Thyroid gland (tissue), 4 donors: Measurements from ENCODE around the gene SMURF2.

Experiments used
- POLR2A ChIP-seq, 2 donors: fragments of 450-650 bp; IDR thresholded peaks; one replicate each; pipeline ENCODE4 v1.6.1; 2017; ENCODE audit warnings: antibody characterized with exemption in 2 of 2, mild to moderate bottlenecking in 2 of 2, moderate library complexity in 1 of 2
- TF ChIP-seq, protein P1 (sequence below), 6 experiments: fragments of 200-600 bp in 3 of 6; fragments of 450-650 bp in 3 of 6; sonication (generic) in 3 of 6; IDR thresholded peaks; one replicate each; pipeline ENCODE4 v1.5.1; 2016 to 2019; ENCODE audit warnings: antibody characterized with exemption in 6 of 6, mild to moderate bottlenecking in 2 of 6, inconsistent platforms in 1 of 6, moderate library complexity in 1 of 6

DNA sequence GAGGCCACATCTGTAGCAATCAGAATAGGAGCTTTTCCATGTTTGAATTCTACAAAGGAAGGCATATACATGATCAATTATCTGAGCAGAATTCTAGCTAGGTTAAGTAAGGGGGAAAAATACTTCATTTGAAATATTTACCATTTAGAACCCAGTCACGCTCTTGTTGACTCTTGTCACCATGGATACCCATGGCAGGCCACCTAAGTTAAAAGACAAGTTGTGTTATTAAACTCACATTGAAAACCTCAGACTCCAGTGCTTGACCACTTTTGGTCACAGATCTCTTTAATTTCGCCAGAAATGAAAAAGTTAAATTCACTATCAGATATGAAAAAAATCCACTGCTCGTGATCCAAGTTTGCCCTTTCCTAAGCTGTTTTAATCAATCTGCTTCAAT lies 160.1 kb downstream of the SMURF2 start:
- TF ChIP-seq, protein P1, sequence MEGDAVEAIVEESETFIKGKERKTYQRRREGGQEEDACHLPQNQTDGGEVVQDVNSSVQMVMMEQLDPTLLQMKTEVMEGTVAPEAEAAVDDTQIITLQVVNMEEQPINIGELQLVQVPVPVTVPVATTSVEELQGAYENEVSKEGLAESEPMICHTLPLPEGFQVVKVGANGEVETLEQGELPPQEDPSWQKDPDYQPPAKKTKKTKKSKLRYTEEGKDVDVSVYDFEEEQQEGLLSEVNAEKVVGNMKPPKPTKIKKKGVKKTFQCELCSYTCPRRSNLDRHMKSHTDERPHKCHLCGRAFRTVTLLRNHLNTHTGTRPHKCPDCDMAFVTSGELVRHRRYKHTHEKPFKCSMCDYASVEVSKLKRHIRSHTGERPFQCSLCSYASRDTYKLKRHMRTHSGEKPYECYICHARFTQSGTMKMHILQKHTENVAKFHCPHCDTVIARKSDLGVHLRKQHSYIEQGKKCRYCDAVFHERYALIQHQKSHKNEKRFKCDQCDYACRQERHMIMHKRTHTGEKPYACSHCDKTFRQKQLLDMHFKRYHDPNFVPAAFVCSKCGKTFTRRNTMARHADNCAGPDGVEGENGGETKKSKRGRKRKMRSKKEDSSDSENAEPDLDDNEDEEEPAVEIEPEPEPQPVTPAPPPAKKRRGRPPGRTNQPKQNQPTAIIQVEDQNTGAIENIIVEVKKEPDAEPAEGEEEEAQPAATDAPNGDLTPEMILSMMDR (IDR thresholded peaks at IDR 0.05), result no peak
- no peak for TF ChIP-seq POLR2A (IDR thresholded peaks at IDR 0.05)
